NCI-H2107 treated with DMSO at 0.1 percent for 48 hours (cell line): ENCODE data around the gene CCDC150.
"Not testable (repeated sequence)": the region's sequence is repeated elsewhere in the genome, so short reads cannot be mapped to it uniquely, and the experiment has no call there.

Experiments
- DNase-seq: peaks from one replicate; lab custom pipeline; 2025; ENCODE audit not compliant: unreplicated experiment; lab: John Stamatoyannopoulos, UW

CCDC150 gene

DNA sequence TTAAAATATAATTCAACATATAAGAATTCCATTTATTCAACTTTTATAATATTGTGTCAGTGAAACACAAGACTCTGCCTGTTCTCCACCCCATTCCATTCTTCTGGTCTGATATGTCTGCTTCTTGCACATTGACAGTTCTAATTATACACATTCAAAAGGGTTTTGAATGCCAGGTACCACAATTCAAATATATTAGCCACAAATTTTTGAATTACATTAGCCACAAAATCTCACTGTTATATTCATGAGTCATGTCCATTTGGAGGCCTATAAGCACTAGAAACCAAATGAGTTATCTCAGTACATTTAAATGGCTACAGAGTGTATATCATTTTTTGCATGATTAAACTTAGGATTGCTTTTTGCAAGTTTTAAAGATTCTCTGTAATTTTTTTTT, 72.1 kb downstream of the CCDC150 start:
- no peak for DNase-seq

- no peak for DNase-seq
Observed at GRCh38 chr2:196712867-196713266, 73.4 kb downstream of the CCDC150 start.

DNA sequence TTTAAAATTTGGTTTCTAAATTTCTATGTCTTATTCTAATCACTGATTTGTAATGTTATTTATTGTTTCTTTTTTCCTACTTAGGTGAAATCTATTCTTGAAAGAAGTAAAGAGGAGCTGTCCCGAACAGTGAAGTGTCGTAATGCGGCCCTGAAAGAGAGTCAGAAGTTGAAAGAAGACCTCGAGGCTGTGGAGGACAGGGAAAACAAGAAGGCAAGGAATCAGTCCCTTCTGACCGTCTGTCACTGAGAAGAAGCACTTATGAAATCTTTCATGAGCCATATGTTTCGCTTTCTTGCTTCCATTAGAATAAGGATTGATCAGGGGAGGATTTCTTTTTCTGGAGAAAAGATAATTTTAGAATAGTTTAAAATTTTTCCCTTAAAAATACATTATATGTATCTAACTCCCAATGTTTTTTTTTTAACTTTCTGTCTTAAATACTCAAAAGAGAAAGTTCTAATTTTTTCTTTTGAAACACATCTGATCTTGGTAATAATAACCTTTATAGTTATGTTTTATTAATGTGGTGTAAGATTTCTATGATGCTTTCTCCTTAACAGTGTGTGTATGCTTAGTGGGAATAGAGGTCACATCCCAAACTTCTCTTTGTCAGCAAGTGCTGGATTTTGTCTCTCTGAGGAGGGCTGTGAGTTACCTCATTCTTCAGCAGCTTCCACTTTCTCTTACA, 79.0 kb downstream of the CCDC150 start:
- no peak for DNase-seq

GRCh38 chr2:196719110-196719872, 79.8 kb downstream of the CCDC150 start:
- DNase-seq = no peak

- DNase-seq = no peak
Observed at GRCh38 chr2:196723571-196723970, 84.1 kb downstream of the CCDC150 start.

DNA sequence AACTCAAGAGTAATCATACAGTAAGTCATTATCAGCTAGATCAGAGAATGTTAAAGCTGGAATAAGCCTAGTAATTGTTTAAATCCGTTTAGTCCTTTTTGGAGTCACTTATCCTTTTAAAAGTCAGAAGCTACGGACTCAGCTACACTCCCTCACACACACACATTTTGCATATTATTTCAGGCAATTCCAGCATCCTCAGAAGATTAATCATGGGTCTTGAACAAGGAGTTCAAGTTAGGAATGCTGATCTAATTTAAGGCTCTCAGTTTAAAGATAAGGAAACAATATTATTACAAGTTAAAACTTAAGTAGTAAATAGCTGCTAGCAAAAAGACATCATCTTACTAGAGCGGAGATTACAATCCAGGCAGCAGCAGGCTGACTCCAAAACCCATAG, 85.7 kb downstream of the CCDC150 start:
- no peak for DNase-seq

DNA sequence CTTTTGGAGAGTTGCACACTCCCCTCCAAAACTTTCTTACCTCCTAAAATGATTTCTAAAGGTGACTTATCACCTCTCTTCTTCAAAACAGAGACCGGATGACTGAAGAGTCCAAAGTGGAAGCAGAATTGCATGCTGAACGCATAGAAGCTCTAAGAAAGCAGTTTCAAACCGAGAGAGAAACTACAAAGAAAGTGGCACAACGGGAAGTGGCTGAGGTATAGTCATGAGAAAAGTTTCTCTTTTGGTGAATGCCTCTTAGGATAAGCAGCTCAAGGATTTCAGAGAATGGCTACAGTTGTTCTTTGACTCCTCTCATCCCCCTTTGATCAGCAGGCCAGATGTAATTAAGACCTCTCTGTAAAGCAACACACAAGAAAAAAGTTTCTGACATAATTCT, 86.4 kb downstream of the CCDC150 start:
- no peak for DNase-seq

DNA sequence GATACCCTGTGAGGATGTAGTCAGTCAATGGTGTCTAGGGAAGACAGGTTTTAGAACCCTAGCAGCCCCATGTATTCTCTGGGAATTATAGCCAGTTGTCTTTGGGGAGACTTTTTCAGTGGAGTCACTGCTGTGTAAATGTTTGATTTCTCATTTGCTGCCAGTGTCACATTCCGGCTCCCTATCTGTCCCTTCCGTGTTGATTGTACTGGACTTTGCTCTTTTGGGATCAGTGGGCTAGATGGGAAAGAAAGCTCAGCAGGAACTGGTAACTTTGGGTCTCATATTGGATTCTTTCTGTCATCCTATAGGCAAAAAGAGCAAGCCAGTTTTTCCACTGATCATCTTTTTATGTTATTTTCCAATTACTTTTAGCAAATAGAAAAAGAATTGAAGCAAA, 89.9 kb downstream of the CCDC150 start:
- DNase-seq = no peak

- not testable (repeated sequence) for DNase-seq
Observed at GRCh38 chr2:196736646-196737045, 97.1 kb downstream of the CCDC150 start.

- no peak for DNase-seq
Observed at GRCh38 chr2:196737046-196737445, 97.5 kb downstream of the CCDC150 start.

GRCh38 chr2:196739031-196739430, 99.5 kb downstream of the CCDC150 start:
- DNase-seq = no peak

DNA sequence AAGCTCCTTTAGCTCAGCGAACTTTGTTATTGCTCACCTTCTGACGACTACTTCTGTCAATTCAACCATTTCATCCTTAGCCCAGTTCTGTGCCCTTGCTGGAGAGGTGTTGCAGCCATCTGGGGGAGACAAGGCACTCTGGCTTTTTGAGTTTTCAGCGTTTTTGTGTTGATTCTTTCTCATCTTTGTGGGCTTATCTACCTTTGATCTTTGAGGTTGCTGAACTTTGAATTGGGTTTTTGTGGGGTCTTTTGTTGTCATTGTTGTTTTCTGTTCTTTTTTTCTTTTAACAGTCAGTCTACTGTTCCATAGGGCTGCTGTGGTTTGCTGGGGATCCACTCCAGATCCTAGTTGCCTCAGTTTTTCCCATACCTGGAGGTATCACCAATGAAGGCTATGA, 102.7 kb downstream of the CCDC150 start:
- DNase-seq = no peak

- DNase-seq = no peak
Observed at GRCh38 chr2:196742685-196743084, 103.2 kb downstream of the CCDC150 start.

GRCh38 chr2:196743165-196743564, 103.7 kb downstream of the CCDC150 start:
- DNase-seq = no peak

DNA sequence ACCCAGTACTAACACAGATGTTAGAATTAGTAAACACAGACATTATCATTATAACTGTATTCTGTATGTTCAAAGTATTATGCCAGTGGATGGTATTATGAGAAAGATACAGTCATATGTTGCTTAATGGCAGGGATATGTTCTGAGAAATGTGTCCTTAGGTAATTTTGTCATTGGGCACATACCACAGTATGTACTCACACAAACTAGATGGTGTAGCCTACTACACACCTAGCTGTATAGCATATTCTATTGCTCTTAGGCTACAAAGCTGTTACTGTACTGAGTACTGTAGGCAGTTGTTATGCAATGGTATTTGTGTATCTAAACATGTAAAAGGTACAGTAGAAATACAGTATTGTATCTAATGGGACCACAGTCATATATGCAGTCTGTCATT, 106.2 kb downstream of the CCDC150 start:
- DNase-seq = no peak

- no peak for DNase-seq
Observed at GRCh38 chr2:196747400-196747799, 107.9 kb downstream of the CCDC150 start.

- DNase-seq = no peak
Observed at GRCh38 chr2:196748123-196748522, 108.6 kb downstream of the CCDC150 start.

DNA sequence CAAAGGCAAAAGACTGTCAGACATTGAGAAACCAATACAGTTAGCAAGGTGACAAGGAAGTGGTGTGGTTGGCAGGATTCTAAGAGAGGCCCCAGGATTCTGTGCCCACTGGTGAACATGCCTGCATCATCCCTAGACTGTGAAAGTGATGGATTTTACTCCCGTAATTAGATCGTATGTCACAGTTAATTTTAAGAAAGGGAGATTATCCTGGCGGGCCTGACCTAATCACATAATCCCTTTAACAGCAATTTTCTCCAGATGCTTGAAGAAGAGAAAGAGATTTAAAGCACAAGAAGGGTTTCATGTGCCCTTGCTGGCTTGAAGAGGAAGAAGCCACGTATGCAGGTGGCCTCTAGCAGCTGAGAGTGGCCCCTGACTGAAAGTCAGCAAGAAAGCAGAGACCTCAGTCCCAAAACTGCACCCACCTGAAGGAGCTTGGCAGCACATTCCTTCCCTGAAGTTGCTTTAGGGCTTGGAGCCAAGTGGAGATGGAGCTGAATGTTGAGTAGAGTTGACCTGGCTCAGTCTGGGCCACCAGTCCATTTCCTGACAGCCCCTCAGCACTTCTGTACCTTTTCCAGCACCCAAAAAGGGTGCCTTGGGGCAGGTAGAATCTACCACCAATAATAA, 110.9 kb downstream of the CCDC150 start:
- no peak for DNase-seq

GRCh38 chr2:196750977-196751631, 111.6 kb downstream of the CCDC150 start:
- no peak for DNase-seq

DNA sequence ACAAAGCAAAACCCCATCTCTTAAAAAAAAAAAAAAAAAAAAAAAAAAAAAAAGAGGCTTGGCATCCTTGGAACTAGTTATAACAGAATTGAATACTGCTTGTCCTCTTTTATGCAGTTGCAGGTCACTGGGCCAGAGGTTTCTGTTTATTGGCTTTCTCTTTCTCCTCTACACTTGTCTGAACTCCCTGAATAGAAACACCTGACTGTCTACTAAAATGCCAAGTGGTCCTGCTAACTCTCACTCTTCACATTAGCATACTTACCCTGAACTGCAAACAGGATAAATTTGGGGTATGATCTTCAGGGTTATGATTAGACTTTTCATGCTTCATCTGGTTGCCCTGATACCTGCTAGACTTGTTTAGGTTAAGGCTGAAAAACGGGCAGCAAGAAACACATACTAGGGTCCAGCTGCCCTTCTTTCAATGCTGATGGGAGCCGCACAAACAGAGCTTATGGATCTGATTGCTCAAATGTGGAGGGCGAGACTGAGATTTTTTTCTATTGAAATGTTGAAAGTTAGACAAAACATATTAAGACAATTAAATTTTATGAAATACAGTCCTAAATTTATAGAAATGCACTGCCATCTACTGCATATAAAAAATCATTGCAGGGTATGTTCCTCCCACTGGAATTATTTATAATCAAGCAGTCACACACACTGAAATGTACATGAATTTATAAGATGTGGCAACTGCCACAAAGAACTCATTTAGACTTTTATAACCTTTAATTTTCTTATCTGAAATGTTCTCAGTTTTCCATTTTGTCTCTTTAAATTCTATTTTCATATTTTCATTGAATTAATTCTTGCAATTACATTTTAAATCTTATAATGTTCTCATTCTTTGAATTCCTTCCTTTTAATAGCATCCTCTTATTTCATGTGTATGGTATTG, 119.2 kb downstream of the CCDC150 start:
- DNase-seq = no peak

- no peak for DNase-seq
Observed at GRCh38 chr2:196759378-196759706, 119.8 kb downstream of the CCDC150 start.
